Sigmoid colon (tissue), 7 donors: ENCODE measurements around the gene RAB7B. TPM values are rescaled to one million over a fixed set of nuclear protein-coding genes. Genes with fewer than 3 reads are reported as not detected.

ENCODE experiments used
- DNase-seq: peaks from one replicate; pipeline ENCODE4 v3.0.0-alpha.2; 2019
- H3K27ac ChIP-seq, 4 donors: fragments of 200-600 bp; sonication (generic); one replicate each; pipeline ENCODE4 v1.5.1; 2016 to 2019; ENCODE audit warnings: mild to moderate bottlenecking in 1 of 4
- H3K27me3 ChIP-seq, 3 donors: fragments of 200-600 bp; sonication (generic); one replicate each; pipeline ENCODE4 v1.5.1; 2019; ENCODE audit warnings: mild to moderate bottlenecking in 1 of 3
- H3K36me3 ChIP-seq, 4 donors: fragments of 200-600 bp; sonication (generic); one replicate each; pipeline ENCODE4 v1.5.1; 2016 to 2019
- H3K4me1 ChIP-seq, 4 donors: fragments of 200-600 bp; sonication (generic); one replicate each; pipeline ENCODE4 v1.5.1; 2017 to 2019
- H3K4me3 ChIP-seq, 4 donors: fragments of 200-600 bp; sonication (generic); one replicate each; pipeline ENCODE4 v1.5.1; 2017 to 2019; ENCODE audit warnings: mild to moderate bottlenecking in 2 of 4, moderate library complexity in 1 of 4
- H3K9me3 ChIP-seq, 4 donors: fragments of 200-600 bp in 3 of 4; sonication (generic) in 3 of 4; one replicate each; pipeline versions ENCODE4 v1.5.1 to v1.6.1; 2013 to 2019
- EP300 ChIP-seq, 4 donors: sonication (generic); formaldehyde crosslinking; IDR thresholded peaks; one replicate each; pipeline ENCODE4 v1.6.1; 2017; ENCODE audit warnings: antibody characterized with exemption in 4 of 4
- POLR2A ChIP-seq, 2 donors: fragments of 450-650 bp; IDR thresholded peaks; one replicate each; pipeline ENCODE4 v1.6.1; 2016; ENCODE audit warnings: antibody characterized with exemption in 2 of 2, mild to moderate bottlenecking in 2 of 2, moderate library complexity in 2 of 2
- POLR2AphosphoS5 ChIP-seq, 4 donors: sonication (generic); formaldehyde crosslinking; IDR thresholded peaks; one replicate each; pipeline ENCODE4 v1.6.1; 2017; ENCODE audit warnings: antibody characterized with exemption in 4 of 4
- WGBS, 2 donors: extraction: QIAGEN DNeasy Blood & Tissue Kit; methylation state at CpG; one replicate each; pipeline ENCODE4 v1.1.7; 2013; 5-methylcytosine and 5-hydroxymethylcytosine counted together
- intact Hi-C: fragments of 100-400 bp; cut with DNase I; formaldehyde crosslinking; loops from one replicate; pipeline ENCODE4 v1.15.1; 2023
- polyA plus RNA-seq, 3 donors: library from polyadenylated mRNA; stranded (reverse); fragments of 200-250 nt; gene quantifications; one replicate each; pipeline ENCODE4 v1.2.3, GENCODE V29; 2013
- total RNA-seq, 4 donors: library from RNA; depleted of rRNA; stranded (reverse); fragments of >200 nt; gene quantifications; one replicate each; pipeline ENCODE4 v1.1.0, GENCODE V29; 2016
- TF ChIP-seq, protein P1 (sequence below), 4 experiments: fragments of 450-650 bp in 3 of 4; fragments of 200-600 bp in 1 of 4; IDR thresholded peaks; one replicate each; pipeline ENCODE4 v1.5.1; 2016 to 2019; ENCODE audit warnings: antibody characterized with exemption in 4 of 4, mild to moderate bottlenecking in 3 of 4, moderate library complexity in 2 of 4
- donor health status: healthy with polysubstance abuse.
- donor health status: Bipolar disorder and iron deficiency.
- donor health status: healthy.

Gene RAB7B
- total and polyA plus RNA-seq, 7 donors = 0.27 to 5.3 (median 1.8) TPM

DNA sequence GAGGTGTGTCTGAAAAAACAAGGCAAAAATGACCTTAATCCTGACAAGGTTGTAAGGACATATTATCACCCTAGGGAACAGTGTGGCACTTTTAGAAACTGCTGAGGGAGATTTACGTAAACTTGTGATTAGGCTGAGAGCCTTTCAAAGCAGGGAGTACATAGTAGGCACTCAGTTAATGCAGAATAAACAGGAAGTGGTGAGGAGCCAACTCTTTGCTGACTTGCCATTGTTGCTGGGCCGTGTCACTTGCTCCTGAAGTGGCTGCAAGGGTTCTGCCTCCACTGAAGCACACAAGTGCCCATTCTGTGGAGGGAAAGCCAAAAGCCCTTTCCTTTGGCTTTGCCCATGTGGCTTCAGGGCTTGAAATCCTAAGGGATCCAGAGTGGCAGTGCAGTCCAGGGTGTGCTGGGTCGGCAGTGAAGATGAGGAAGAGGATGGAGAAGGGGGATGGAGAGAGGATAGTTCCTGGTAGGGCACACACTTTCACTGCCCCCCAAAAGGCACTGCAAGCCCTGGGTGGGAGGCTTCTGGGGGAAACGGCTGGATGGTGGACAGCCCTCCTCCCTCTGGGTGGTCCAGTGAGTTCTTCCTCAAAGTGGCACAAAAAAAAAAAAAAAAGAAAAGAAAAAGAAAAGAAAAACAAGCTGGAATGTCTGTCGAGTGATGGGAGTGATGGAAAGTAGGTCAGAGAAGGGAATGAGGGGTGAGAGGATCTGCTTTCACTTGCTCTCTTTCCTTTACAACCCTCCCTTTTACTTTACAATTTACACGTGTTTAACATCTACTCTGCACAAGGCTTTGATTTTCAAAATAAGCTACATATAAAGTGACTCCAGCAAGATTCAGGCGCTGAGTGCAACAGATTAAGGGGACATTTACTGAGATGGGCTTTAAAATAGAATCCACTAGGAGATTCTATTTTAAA is 36.1 kb upstream of the RAB7B start:
- Histone ChIP-seq H3K4me3 (no peak overlapping the region), H3K27ac (no peak overlapping the region), H3K4me1 (no peaks in the 10 kb centered on the region), H3K27me3 (peaks cover 0 to 24% (median 0%) of the 10 kb centered on the region in 3 donors), H3K9me3 (peaks cover 0 to 3% (median 0%) of the 10 kb centered on the region in 4 donors), H3K36me3 (no peaks in the 10 kb centered on the region)
- no peak for DNase-seq
- intact Hi-C loops = no loop called here
- TF ChIP-seq, protein P1, sequence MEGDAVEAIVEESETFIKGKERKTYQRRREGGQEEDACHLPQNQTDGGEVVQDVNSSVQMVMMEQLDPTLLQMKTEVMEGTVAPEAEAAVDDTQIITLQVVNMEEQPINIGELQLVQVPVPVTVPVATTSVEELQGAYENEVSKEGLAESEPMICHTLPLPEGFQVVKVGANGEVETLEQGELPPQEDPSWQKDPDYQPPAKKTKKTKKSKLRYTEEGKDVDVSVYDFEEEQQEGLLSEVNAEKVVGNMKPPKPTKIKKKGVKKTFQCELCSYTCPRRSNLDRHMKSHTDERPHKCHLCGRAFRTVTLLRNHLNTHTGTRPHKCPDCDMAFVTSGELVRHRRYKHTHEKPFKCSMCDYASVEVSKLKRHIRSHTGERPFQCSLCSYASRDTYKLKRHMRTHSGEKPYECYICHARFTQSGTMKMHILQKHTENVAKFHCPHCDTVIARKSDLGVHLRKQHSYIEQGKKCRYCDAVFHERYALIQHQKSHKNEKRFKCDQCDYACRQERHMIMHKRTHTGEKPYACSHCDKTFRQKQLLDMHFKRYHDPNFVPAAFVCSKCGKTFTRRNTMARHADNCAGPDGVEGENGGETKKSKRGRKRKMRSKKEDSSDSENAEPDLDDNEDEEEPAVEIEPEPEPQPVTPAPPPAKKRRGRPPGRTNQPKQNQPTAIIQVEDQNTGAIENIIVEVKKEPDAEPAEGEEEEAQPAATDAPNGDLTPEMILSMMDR (IDR thresholded peaks at IDR 0.05) = no peak
- TF ChIP-seq EP300 (IDR thresholded peaks at IDR 0.05) = no peak
- TF ChIP-seq POLR2AphosphoS5 (IDR thresholded peaks at IDR 0.05) = no peak
- no peak for TF ChIP-seq POLR2A (IDR thresholded peaks at IDR 0.05)
- WGBS, 2 donors = 49 to 53% methylated on average over 7 of the region's 7 CpGs

GRCh38 chr1:206037581-206037980 is 34.4 kb upstream of the RAB7B start:
- intact Hi-C loops = no loop called here
- H3K27me3 ChIP-seq = peaks cover 0 to 21% (median 0%) of the 10 kb centered on the region in 3 donors
- peaks cover 0 to 3% (median 0%) of the 10 kb centered on the region in 4 donors for H3K9me3 ChIP-seq
- H3K36me3 ChIP-seq = no peaks in the 10 kb centered on the region
- DNase-seq = no peak
- no peaks in the 10 kb centered on the region for H3K4me1 ChIP-seq
- TF ChIP-seq, protein P1 (IDR thresholded peaks at IDR 0.05) = no peak
- TF ChIP-seq EP300 (IDR thresholded peaks at IDR 0.05) = no peak
- TF ChIP-seq POLR2AphosphoS5 (IDR thresholded peaks at IDR 0.05) = no peak
- TF ChIP-seq POLR2A (IDR thresholded peaks at IDR 0.05) = no peak
- WGBS, 2 donors = 93 to 94% methylated on average over 9 of the region's 9 CpGs
- no peak overlapping the region for H3K4me3 ChIP-seq
- H3K27ac ChIP-seq = no peak overlapping the region

DNA sequence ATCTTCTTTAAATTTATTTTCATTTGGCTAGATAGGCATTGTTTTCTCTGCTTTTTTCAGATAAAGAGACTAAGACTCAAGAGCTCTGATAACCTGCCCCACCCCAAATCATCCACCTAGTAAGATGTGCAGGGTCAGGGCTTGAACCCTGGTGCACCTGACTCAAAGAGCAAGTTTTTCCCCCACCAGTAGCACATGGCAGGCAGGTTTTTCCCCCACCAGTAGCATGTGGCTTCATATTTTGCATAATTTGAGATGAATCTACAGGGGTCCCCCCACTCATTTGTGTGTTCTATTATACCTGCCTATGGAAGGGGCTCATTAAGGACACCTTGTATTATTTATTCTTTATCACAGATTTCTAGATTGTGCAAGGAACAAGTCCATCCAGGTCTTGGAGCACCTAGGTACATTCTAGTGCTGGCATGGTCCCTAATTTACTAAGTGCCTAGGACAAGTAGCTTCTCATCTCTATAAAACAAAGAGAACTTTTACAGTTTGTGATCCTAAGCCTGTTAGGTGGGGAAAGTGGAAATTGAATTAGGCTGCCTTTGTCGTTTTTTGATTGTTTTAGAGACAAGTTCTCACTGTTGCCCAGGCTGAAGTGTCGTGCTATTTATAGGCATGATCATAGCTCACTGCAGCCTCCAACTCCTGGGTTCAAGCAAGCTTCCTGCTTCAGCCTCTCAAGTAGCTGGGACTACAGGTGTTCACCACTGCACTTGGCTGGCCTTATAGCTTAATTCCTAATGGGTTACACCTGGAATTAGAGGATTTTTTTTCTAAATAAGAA is 33.7 kb upstream of the RAB7B start:
- Histone ChIP-seq H3K36me3 (no peaks in the 10 kb centered on the region), H3K27ac (no peak overlapping the region), H3K4me1 (no peaks in the 10 kb centered on the region), H3K4me3 (no peak overlapping the region), H3K9me3 (peaks cover 0 to 3% (median 0%) of the 10 kb centered on the region in 4 donors), H3K27me3 (peaks cover 0 to 21% (median 0%) of the 10 kb centered on the region in 3 donors)
- intact Hi-C loops = no loop called here
- DNase-seq = no peak
- 24 to 51% methylated on average over 2 of the region's 2 CpGs for WGBS, 2 donors
- no peak for TF ChIP-seq POLR2AphosphoS5 (IDR thresholded peaks at IDR 0.05)

- no peak for TF ChIP-seq EP300 (IDR thresholded peaks at IDR 0.05)
- TF ChIP-seq POLR2A (IDR thresholded peaks at IDR 0.05) = no peak
- Histone ChIP-seq H3K4me1 (no peaks in the 10 kb centered on the region), H3K4me3 (no peak overlapping the region), H3K27ac (no peak overlapping the region), H3K36me3 (no peaks in the 10 kb centered on the region), H3K27me3 (peaks cover 0 to 21% (median 0%) of the 10 kb centered on the region in 3 donors), H3K9me3 (peaks cover 0 to 3% (median 0%) of the 10 kb centered on the region in 4 donors)
- intact Hi-C loops = no loop called here
- 11 to 19% methylated on average over 5 of the region's 5 CpGs for WGBS, 2 donors
- no peak for DNase-seq
Observed at GRCh38 chr1:206035027-206035426, 31.8 kb upstream of the RAB7B start.

- intact Hi-C loops = no loop called here
- Histone ChIP-seq H3K27me3 (peaks cover 0 to 12% (median 0%) of the 10 kb centered on the region in 3 donors), H3K4me3 (no peak overlapping the region), H3K4me1 (no peaks in the 10 kb centered on the region), H3K36me3 (no peaks in the 10 kb centered on the region), H3K9me3 (no peaks in the 10 kb centered on the region), H3K27ac (no peak overlapping the region)
- WGBS, 2 donors = 87 to 89% methylated on average over 5 of the region's 5 CpGs
- TF ChIP-seq POLR2AphosphoS5 (IDR thresholded peaks at IDR 0.05) (no peak), EP300 (IDR thresholded peaks at IDR 0.05) (no peak), POLR2A (IDR thresholded peaks at IDR 0.05) (no peak)
- TF ChIP-seq, protein P1 (IDR thresholded peaks at IDR 0.05) = no peak
- DNase-seq = no peak
Observed at GRCh38 chr1:206032380-206033140, 29.4 kb upstream of the RAB7B start.
